Muscle layer of duodenum (tissue), 2 donors: ENCODE results near the gene ATG4B.

Experiments
- H3K27ac ChIP-seq: one replicate; pipeline ENCODE4 v1.7.0; 2013; ENCODE audit warnings: mild to moderate bottlenecking, low read length
- H3K27me3 ChIP-seq: one replicate; pipeline ENCODE4 v1.7.0; 2013; ENCODE audit warnings: low read depth, mild to moderate bottlenecking, control low read depth, low read length
- H3K36me3 ChIP-seq, 2 donors: one replicate each; pipeline ENCODE4 v1.7.0; 2013; ENCODE audit warnings: low read length in 2 of 2, control low read depth in 1 of 2, mild to moderate bottlenecking in 1 of 2; ENCODE audit not compliant: insufficient read depth in 2 of 2, control insufficient read depth in 1 of 2
- H3K4me1 ChIP-seq, 2 donors: one replicate each; pipeline ENCODE4 v1.7.0; 2013; ENCODE audit warnings: low read length in 2 of 2, mild to moderate bottlenecking in 2 of 2, control low read depth in 1 of 2, moderate library complexity in 1 of 2; ENCODE audit not compliant: insufficient read depth in 2 of 2, control insufficient read depth in 1 of 2
- H3K4me3 ChIP-seq, 2 donors: one replicate each; pipeline ENCODE4 v1.7.0; 2013; ENCODE audit warnings: low read length in 2 of 2, low read depth in 1 of 2, mild to moderate bottlenecking in 1 of 2
- H3K9me3 ChIP-seq, 2 donors: one replicate each; pipeline ENCODE4 v1.7.0; 2013; ENCODE audit warnings: low read length in 2 of 2, control low read depth in 1 of 2, mild to moderate bottlenecking in 1 of 2; ENCODE audit not compliant: control insufficient read depth in 1 of 2
- donor health status: healthy.

ATG4B gene

GRCh38 chr2:241601841-241602240, 35.7 kb upstream of the ATG4B start:
- H3K9me3 ChIP-seq, result no peaks in the 10 kb centered on the region
- H3K4me1 ChIP-seq, result no peaks in the 10 kb centered on the region
- H3K27ac ChIP-seq, result no peak overlapping the region
- peaks cover 17 to 42% of the 10 kb centered on the region in 2 donors for H3K36me3 ChIP-seq
- no peaks in the 10 kb centered on the region for H3K27me3 ChIP-seq
- H3K4me3 ChIP-seq, result no peak overlapping the region

- H3K27me3 ChIP-seq, result no peaks in the 10 kb centered on the region
- H3K4me3 ChIP-seq, result no peak overlapping the region
- H3K36me3 ChIP-seq, result peaks cover 13 to 42% of the 10 kb centered on the region in 2 donors
- H3K4me1 ChIP-seq, result no peaks in the 10 kb centered on the region
- H3K27ac ChIP-seq, result no peak overlapping the region
- H3K9me3 ChIP-seq, result no peaks in the 10 kb centered on the region
Measured at GRCh38 chr2:241602720-241603119, 34.8 kb upstream of the ATG4B start.

- Histone ChIP-seq H3K4me3 (no peak overlapping the region), H3K9me3 (no peaks in the 10 kb centered on the region), H3K27me3 (no peaks in the 10 kb centered on the region), H3K27ac (no peak overlapping the region), H3K4me1 (no peaks in the 10 kb centered on the region), H3K36me3 (peaks cover 13 to 37% of the 10 kb centered on the region in 2 donors)
Measured at GRCh38 chr2:241603686-241604085, 33.8 kb upstream of the ATG4B start.

GRCh38 chr2:241606186-241606585, 31.3 kb upstream of the ATG4B start:
- Histone ChIP-seq H3K36me3 (peaks cover 10 to 24% of the 10 kb centered on the region in 2 donors), H3K4me3 (no peak overlapping the region), H3K27me3 (no peaks in the 10 kb centered on the region), H3K4me1 (peaks cover 0 to 14% of the 10 kb centered on the region in 2 donors), H3K27ac (no peak overlapping the region), H3K9me3 (no peaks in the 10 kb centered on the region)

GRCh38 chr2:241607162-241607885, 30.2 kb upstream of the ATG4B start:
- Histone ChIP-seq H3K36me3 (peaks cover 10 to 15% of the 10 kb centered on the region in 2 donors), H3K27ac (no peak overlapping the region), H3K4me3 (no peak overlapping the region)

GRCh38 chr2:241608881-241609280, 28.6 kb upstream of the ATG4B start:
- Histone ChIP-seq H3K9me3 (no peaks in the 10 kb centered on the region), H3K27ac (no peak overlapping the region), H3K27me3 (no peaks in the 10 kb centered on the region), H3K4me1 (peaks cover 4 to 18% of the 10 kb centered on the region in 2 donors), H3K4me3 (no peak overlapping the region), H3K36me3 (peaks cover 7 to 10% of the 10 kb centered on the region in 2 donors)

More at GRCh38 chr2:241607162-241607885, 30.2 kb upstream of the ATG4B start:
- no peaks in the 10 kb centered on the region for H3K9me3 ChIP-seq
- H3K27me3 ChIP-seq, result no peaks in the 10 kb centered on the region
- H3K4me1 ChIP-seq, result peaks cover 3 to 18% of the 10 kb centered on the region in 2 donors

- Histone ChIP-seq H3K4me1 (peaks cover 4 to 21% of the 10 kb centered on the region in 2 donors), H3K9me3 (no peaks in the 10 kb centered on the region), H3K27ac (peak overlapping the region; percentile 67), H3K27me3 (no peaks in the 10 kb centered on the region), H3K4me3 (peak overlapping the region; percentile 48 to 70), H3K36me3 (peaks cover 7 to 10% of the 10 kb centered on the region in 2 donors)
Measured at GRCh38 chr2:241609859-241610793, 27.4 kb upstream of the ATG4B start.

- Histone ChIP-seq H3K9me3 (no peaks in the 10 kb centered on the region), H3K4me3 (peak overlapping the region in 1 of 2 donors; percentile 70), H3K4me1 (peaks cover 4 to 21% of the 10 kb centered on the region in 2 donors), H3K36me3 (peaks cover 2% of the 10 kb centered on the region in 2 donors), H3K27ac (peak overlapping the region; percentile 67), H3K27me3 (no peaks in the 10 kb centered on the region)
Measured at GRCh38 chr2:241611062-241611461, 26.4 kb upstream of the ATG4B start.

- Histone ChIP-seq H3K36me3 (no peaks in the 10 kb centered on the region), H3K27me3 (no peaks in the 10 kb centered on the region), H3K4me1 (peaks cover 6 to 21% of the 10 kb centered on the region in 2 donors), H3K4me3 (no peak overlapping the region), H3K27ac (no peak overlapping the region), H3K9me3 (no peaks in the 10 kb centered on the region)
Measured at GRCh38 chr2:241612156-241613016, 25.1 kb upstream of the ATG4B start.

GRCh38 chr2:241613017-241613780, 24.3 kb upstream of the ATG4B start:
- Histone ChIP-seq H3K9me3 (no peaks in the 10 kb centered on the region), H3K27ac (no peak overlapping the region), H3K36me3 (no peaks in the 10 kb centered on the region), H3K27me3 (no peaks in the 10 kb centered on the region), H3K4me3 (no peak overlapping the region), H3K4me1 (peaks cover 7 to 21% of the 10 kb centered on the region in 2 donors)
